Stomach (tissue), 9 donors: ENCODE results near the gene ARHGAP26. TPM values are rescaled to one million over a fixed set of nuclear protein-coding genes. Genes with fewer than 3 reads are reported as not detected.

ENCODE experiments used
- DNase-seq, 2 donors: peaks; one replicate each; pipeline versions ENCODE4 v3.0.0 to v3.0.0-alpha.2; 2013 to 2019
- H3K27ac ChIP-seq, 5 donors: fragments of 200-600 bp in 4 of 5; sonication (generic) in 4 of 5; one replicate each; pipeline ENCODE4 v1.5.1; 2013 to 2019; ENCODE audit warnings: mild to moderate bottlenecking in 1 of 5, moderate library complexity in 1 of 5
- H3K27me3 ChIP-seq, 3 donors: fragments of 200-600 bp; sonication (generic); one replicate each; pipeline ENCODE4 v1.5.1; 2017 to 2019; ENCODE audit warnings: mixed run types in 1 of 3
- H3K36me3 ChIP-seq, 4 donors: fragments of 200-600 bp; sonication (generic); 1 replicate in 3 of 4; 2 replicates in 1 of 4; pipeline ENCODE4 v1.5.1; 2016 to 2019
- H3K4me1 ChIP-seq, 4 donors: fragments of 200-600 bp; sonication (generic); one replicate each; pipeline ENCODE4 v1.5.1; 2016 to 2019
- H3K4me3 ChIP-seq, 4 donors: fragments of 200-600 bp; sonication (generic) in 3 of 4; one replicate each; pipeline ENCODE4 v1.5.1; 2016 to 2019; ENCODE audit warnings: mild to moderate bottlenecking in 1 of 4
- H3K9me3 ChIP-seq, 4 donors: fragments of 200-600 bp; sonication (generic); one replicate each; pipeline ENCODE4 v1.5.1; 2016 to 2019
- EP300 ChIP-seq: sonication (generic); formaldehyde crosslinking; IDR thresholded peaks from one replicate; pipeline ENCODE4 v1.6.1; 2017; ENCODE audit warnings: antibody characterized with exemption
- POLR2A ChIP-seq, 4 donors: fragments of 450-650 bp; IDR thresholded peaks; one replicate each; pipeline ENCODE4 v1.6.1; 2016; ENCODE audit warnings: antibody characterized with exemption in 4 of 4, control low read depth in 2 of 4, mild to moderate bottlenecking in 1 of 4, moderate library complexity in 1 of 4
- POLR2AphosphoS5 ChIP-seq, 3 donors: sonication (generic); formaldehyde crosslinking; IDR thresholded peaks; one replicate each; pipeline ENCODE4 v1.6.1; 2016; ENCODE audit warnings: antibody characterized with exemption in 3 of 3
- WGBS, 5 donors: extraction: QIAGEN DNeasy Blood & Tissue Kit in 3 of 5; methylation state at CpG; one replicate each; pipeline versions ENCODE4 v1.1.5 to v1.1.7; 2013 to 2018; 5-methylcytosine and 5-hydroxymethylcytosine counted together
- intact Hi-C: fragments of 100-400 bp; cut with DNase I; formaldehyde crosslinking; loops from one replicate; pipeline ENCODE4 v1.15.1; 2023; ENCODE audit warnings: low total_unique reads
- polyA plus RNA-seq, 3 donors: library from polyadenylated mRNA; stranded (reverse); fragments of 200-250 nt; gene quantifications; one replicate each; pipeline ENCODE4 v1.2.3, GENCODE V29; 2013
- total RNA-seq, 5 donors: library from RNA; depleted of rRNA; stranded (reverse); fragments of >200 nt; gene quantifications; one replicate each; pipeline versions ENCODE4 v1.1.0 to v1.2.3, GENCODE V29; 2014 to 2016
- TF ChIP-seq, protein P1 (sequence below), 7 experiments: fragments of 450-650 bp in 4 of 7; fragments of 200-600 bp in 3 of 7; sonication (generic) in 3 of 7; IDR thresholded peaks; one replicate each; pipeline ENCODE4 v1.5.1; 2016 to 2019; ENCODE audit warnings: antibody characterized with exemption in 7 of 7, control low read depth in 2 of 7, mild to moderate bottlenecking in 1 of 7
- donor health status: healthy with polysubstance abuse.
- donor health status: Bipolar disorder and iron deficiency.
- donor health status: healthy.

ARHGAP26 gene
- total and polyA plus RNA-seq, 8 donors = 4.0 to 115 (median 34.1) TPM

DNA sequence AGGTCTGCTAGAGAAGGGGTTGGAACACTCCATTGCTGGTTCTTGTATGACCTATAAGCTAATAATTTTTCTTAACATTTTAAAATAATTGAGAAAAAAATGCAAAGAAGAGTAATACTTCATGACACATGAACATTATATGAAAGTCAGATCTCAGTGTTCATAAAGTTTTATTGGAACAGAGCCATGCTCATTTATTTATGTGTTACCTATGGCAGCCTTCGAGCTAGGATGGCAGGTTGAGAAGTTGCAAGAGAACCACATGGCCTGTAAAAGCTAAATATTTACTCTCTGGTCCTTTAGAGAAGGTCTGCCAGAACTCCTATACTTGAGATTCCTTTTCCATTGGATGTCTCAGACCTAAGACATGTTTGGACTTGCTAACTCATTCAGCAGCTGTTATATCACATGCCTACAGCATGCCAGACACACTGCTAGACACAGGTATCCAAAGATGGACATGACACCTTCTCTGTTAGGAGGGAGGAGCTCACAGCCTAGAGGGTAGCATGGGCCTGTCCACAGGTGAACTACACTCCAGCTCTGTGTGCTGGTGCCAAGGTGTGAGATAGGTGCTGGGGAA lies 304.3 kb downstream of the ARHGAP26 start:
- H3K27ac ChIP-seq = no peak overlapping the region
- no peak for DNase-seq
- peaks cover 0 to 13% (median 6%) of the 10 kb centered on the region in 4 donors for H3K36me3 ChIP-seq
- H3K9me3 ChIP-seq = peaks cover 0 to 5% (median 0%) of the 10 kb centered on the region in 4 donors
- TF ChIP-seq EP300 (no peak), POLR2AphosphoS5 (IDR thresholded peaks at IDR 0.05) (no peak), POLR2A (IDR thresholded peaks at IDR 0.05) (no peak)
- TF ChIP-seq, protein P1, sequence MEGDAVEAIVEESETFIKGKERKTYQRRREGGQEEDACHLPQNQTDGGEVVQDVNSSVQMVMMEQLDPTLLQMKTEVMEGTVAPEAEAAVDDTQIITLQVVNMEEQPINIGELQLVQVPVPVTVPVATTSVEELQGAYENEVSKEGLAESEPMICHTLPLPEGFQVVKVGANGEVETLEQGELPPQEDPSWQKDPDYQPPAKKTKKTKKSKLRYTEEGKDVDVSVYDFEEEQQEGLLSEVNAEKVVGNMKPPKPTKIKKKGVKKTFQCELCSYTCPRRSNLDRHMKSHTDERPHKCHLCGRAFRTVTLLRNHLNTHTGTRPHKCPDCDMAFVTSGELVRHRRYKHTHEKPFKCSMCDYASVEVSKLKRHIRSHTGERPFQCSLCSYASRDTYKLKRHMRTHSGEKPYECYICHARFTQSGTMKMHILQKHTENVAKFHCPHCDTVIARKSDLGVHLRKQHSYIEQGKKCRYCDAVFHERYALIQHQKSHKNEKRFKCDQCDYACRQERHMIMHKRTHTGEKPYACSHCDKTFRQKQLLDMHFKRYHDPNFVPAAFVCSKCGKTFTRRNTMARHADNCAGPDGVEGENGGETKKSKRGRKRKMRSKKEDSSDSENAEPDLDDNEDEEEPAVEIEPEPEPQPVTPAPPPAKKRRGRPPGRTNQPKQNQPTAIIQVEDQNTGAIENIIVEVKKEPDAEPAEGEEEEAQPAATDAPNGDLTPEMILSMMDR (IDR thresholded peaks at IDR 0.05) = no peak
- no peak overlapping the region for H3K4me3 ChIP-seq
- intact Hi-C loops = no loop called here
- 57 to 86% (median 81%) methylated on average over 1 of the region's 1 CpG for WGBS, 5 donors
- H3K4me1 ChIP-seq = peaks cover 0 to 17% (median 2%) of the 10 kb centered on the region in 4 donors
- H3K27me3 ChIP-seq = no peaks in the 10 kb centered on the region

DNA sequence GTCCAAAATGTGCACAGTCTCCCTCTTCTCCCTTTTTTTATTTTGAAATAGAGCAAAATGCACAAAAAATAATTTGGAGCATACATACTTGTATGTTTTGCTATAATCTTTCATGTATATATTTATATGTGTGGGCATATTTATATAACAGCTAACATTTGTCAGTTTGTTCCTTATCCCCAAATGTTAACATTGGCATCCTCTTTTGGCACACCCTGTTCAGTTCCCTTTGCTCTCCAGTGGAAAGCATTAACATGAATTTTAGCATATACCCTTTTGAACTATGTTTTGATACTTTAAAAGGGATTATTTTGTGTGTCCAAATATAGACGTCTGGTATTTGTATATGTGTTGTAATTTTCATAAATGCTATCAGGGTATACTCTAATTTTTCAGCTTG lies 306.2 kb downstream of the ARHGAP26 start:
- Histone ChIP-seq H3K27ac (no peak overlapping the region), H3K4me3 (no peak overlapping the region), H3K9me3 (peaks cover 0 to 4% (median 0%) of the 10 kb centered on the region in 4 donors), H3K4me1 (peaks cover 0 to 17% (median 2%) of the 10 kb centered on the region in 4 donors), H3K27me3 (no peaks in the 10 kb centered on the region), H3K36me3 (peaks cover 0 to 3% (median 0%) of the 10 kb centered on the region in 4 donors)
- intact Hi-C loops = no loop called here
- 50 to 75% (median 72%) methylated on average over 1 of the region's 1 CpG for WGBS, 5 donors
- TF ChIP-seq POLR2AphosphoS5 (IDR thresholded peaks at IDR 0.05) (no peak), EP300 (no peak), POLR2A (IDR thresholded peaks at IDR 0.05) (no peak)
- TF ChIP-seq, protein P1 (IDR thresholded peaks at IDR 0.05) = no peak
- DNase-seq = no peak

DNA sequence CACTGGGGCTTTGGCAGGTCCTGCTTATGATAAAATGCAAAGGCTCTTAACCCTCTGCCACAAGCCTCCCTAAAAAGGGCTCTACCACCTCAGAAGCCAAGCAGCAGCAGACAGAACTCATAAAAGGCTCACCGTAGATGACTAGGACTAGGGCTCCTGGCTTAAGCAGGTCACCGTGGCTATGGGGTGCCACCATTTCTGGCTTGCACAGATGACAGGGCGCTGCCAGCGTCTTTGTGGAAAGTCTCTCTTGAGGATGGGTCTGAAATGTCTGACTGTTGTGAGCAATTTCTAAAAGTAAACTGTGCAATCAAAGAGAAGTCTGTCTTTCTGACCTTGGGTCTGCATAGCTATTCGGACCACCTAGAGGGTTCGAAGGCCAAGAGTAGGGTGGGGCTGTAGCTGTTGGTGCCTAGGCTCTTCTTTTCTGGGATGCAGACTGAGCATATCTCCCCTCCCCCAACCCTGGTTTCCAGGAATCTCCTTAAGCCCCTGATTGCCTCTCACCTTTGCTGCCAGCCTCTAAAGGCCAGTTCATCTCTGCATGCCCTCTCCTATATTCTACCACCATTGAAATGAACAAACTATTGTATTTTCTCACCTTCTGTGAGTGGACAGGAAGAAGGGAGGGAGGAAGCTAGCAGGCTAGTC lies 307.4 kb downstream of the ARHGAP26 start:
- DNase-seq = no peak
- Histone ChIP-seq H3K4me1 (peaks cover 0 to 17% (median 2%) of the 10 kb centered on the region in 4 donors), H3K4me3 (no peak overlapping the region), H3K27ac (no peak overlapping the region), H3K27me3 (no peaks in the 10 kb centered on the region), H3K9me3 (no peaks in the 10 kb centered on the region), H3K36me3 (no peaks in the 10 kb centered on the region)
- WGBS, 5 donors = 86 to 100% (median 95%) methylated on average over 6 of the region's 6 CpGs
- intact Hi-C loops = no loop called here
- no peak for TF ChIP-seq EP300
- TF ChIP-seq POLR2AphosphoS5 (IDR thresholded peaks at IDR 0.05) = no peak
- no peak for TF ChIP-seq POLR2A (IDR thresholded peaks at IDR 0.05)
- TF ChIP-seq, protein P1 (IDR thresholded peaks at IDR 0.05) = no peak

DNA sequence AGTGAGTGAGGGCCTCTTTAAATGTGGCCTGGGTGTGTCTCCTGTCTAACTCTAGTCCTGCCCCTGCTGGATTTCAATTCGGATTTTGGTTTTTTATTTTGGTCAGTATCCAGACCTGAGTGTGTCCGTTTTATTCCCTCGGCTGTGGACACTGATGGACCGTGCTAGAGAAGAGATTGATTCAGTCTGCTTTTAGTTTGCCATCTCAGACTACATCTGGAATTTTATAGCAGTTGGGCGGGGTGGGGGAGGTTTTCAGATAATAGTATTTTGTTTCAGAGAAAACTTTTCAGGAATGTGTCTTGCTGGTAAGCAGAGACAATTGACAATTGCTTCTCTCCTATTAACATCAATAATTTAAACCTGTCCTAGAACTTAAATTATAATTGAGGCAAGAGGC lies 308.1 kb downstream of the ARHGAP26 start:
- no peaks in the 10 kb centered on the region for H3K36me3 ChIP-seq
- no peak for DNase-seq
- TF ChIP-seq EP300 (no peak), POLR2AphosphoS5 (IDR thresholded peaks at IDR 0.05) (no peak), POLR2A (IDR thresholded peaks at IDR 0.05) (no peak)
- TF ChIP-seq, protein P1 (IDR thresholded peaks at IDR 0.05) = no peak
- H3K27ac ChIP-seq = no peak overlapping the region
- intact Hi-C loops = no loop called here
- H3K4me3 ChIP-seq = no peak overlapping the region
- H3K4me1 ChIP-seq = peaks cover 0 to 17% (median 2%) of the 10 kb centered on the region in 4 donors
- WGBS, 5 donors = 74 to 82% (median 74%) methylated on average over 5 of the region's 5 CpGs
- H3K27me3 ChIP-seq = no peaks in the 10 kb centered on the region
- no peaks in the 10 kb centered on the region for H3K9me3 ChIP-seq
